H9 (cell line): ENCODE measurements around the gene ZNF423. TPM values are rescaled to one million over a fixed set of nuclear protein-coding genes. Genes with fewer than 3 reads are reported as not detected.

Experiments used
- DNase-seq: peaks from one replicate; pipeline ENCODE4 v3.0.0-alpha.2; 2017
- H2AFZ ChIP-seq: one replicate; pipeline ENCODE4 v1.6.1; 2013; ENCODE audit warnings: mild to moderate bottlenecking, low read length, control low read depth, moderate library complexity
- H2AK5ac ChIP-seq: 2 replicates; pipeline ENCODE4 v1.6.1; 2013; ENCODE audit warnings: low read length, control low read depth, mixed read lengths; ENCODE audit not compliant: insufficient read length
- H2BK120ac ChIP-seq: one replicate; pipeline ENCODE4 v1.6.1; 2013; ENCODE audit warnings: low read depth, mild to moderate bottlenecking, low read length, control low read depth, inconsistent platforms; ENCODE audit not compliant: poor library complexity, severe bottlenecking
- H2BK12ac ChIP-seq: 2 replicates; pipeline ENCODE4 v1.6.1; 2013; ENCODE audit warnings: low read length, control low read depth, mixed read lengths, low read depth; ENCODE audit not compliant: insufficient read length
- H2BK15ac ChIP-seq: 2 replicates; pipeline ENCODE4 v1.6.1; 2013; ENCODE audit warnings: low read depth, low read length, control low read depth
- H2BK20ac ChIP-seq: one replicate; pipeline ENCODE4 v1.6.1; 2013; ENCODE audit warnings: low read depth, mild to moderate bottlenecking, low read length, control low read depth, inconsistent platforms; ENCODE audit not compliant: poor library complexity, severe bottlenecking
- H2BK5ac ChIP-seq: 2 replicates; pipeline ENCODE4 v1.6.1; 2013; ENCODE audit warnings: low read length, control low read depth, mixed read lengths; ENCODE audit not compliant: insufficient read length
- H3K14ac ChIP-seq: 2 replicates; pipeline ENCODE4 v1.6.1; 2013; ENCODE audit warnings: low read length, control low read depth; ENCODE audit not compliant: insufficient read depth
- H3K18ac ChIP-seq: 2 replicates; pipeline ENCODE4 v1.6.1; 2013; ENCODE audit warnings: low read depth, mild to moderate bottlenecking, mixed read lengths, low read length, control low read depth; ENCODE audit not compliant: insufficient read length
- H3K23ac ChIP-seq: 2 replicates; pipeline ENCODE4 v1.6.1; 2013; ENCODE audit warnings: low read length, control low read depth, mixed read lengths, low read depth; ENCODE audit not compliant: insufficient read length
- H3K23me2 ChIP-seq: 2 replicates; pipeline ENCODE4 v1.6.1; 2013; ENCODE audit warnings: low read depth, mild to moderate bottlenecking, mixed read lengths, low read length, control low read depth; ENCODE audit not compliant: insufficient read length, poor library complexity, severe bottlenecking
- H3K27ac ChIP-seq: 2 replicates; pipeline ENCODE4 v1.5.1; 2013; ENCODE audit warnings: low read length, control low read depth, mixed read lengths, low read depth; ENCODE audit not compliant: insufficient read length
- H3K27me3 ChIP-seq: 2 replicates; pipeline ENCODE4 v1.6.1; 2013; ENCODE audit warnings: low read length, control low read depth, inconsistent platforms; ENCODE audit not compliant: insufficient read depth
- H3K4ac ChIP-seq: 2 replicates; pipeline ENCODE4 v1.6.1; 2013; ENCODE audit warnings: low read depth, mild to moderate bottlenecking, control low read depth, inconsistent platforms, low read length, moderate library complexity
- H3K4me1 ChIP-seq: 2 replicates; pipeline ENCODE4 v1.6.1; 2013; ENCODE audit warnings: low read length, control low read depth, inconsistent platforms; ENCODE audit not compliant: insufficient read depth
- H3K4me2 ChIP-seq: 2 replicates; pipeline ENCODE4 v1.6.1; 2013; ENCODE audit warnings: low read length, control low read depth, mixed read lengths; ENCODE audit not compliant: insufficient read length, insufficient read depth
- H3K56ac ChIP-seq: 2 replicates; pipeline ENCODE4 v1.6.1; 2013; ENCODE audit warnings: low read depth, mild to moderate bottlenecking, mixed read lengths, low read length, control low read depth; ENCODE audit not compliant: insufficient read length
- H3K79me1 ChIP-seq: 2 replicates; pipeline ENCODE4 v1.6.1; 2013; ENCODE audit warnings: low read depth, mild to moderate bottlenecking, moderate library complexity, low read length, control low read depth, inconsistent platforms; ENCODE audit not compliant: insufficient read depth, poor library complexity, severe bottlenecking
- H3K79me2 ChIP-seq: 2 replicates; pipeline ENCODE4 v1.6.1; 2013; ENCODE audit warnings: low read length, control low read depth, inconsistent platforms; ENCODE audit not compliant: insufficient read depth
- H3K9ac ChIP-seq: 2 replicates; pipeline ENCODE4 v1.6.1; 2013; ENCODE audit warnings: low read length, control low read depth, mixed read lengths; ENCODE audit not compliant: insufficient read length; ENCODE audit errors: extremely low read depth
- H3K9me3 ChIP-seq: one replicate; pipeline ENCODE4 v1.6.1; 2013; ENCODE audit warnings: low read depth, low read length, inconsistent platforms; ENCODE audit not compliant: control insufficient read depth
- H3T11ph ChIP-seq: one replicate; pipeline ENCODE4 v1.6.1; 2013; ENCODE audit warnings: mild to moderate bottlenecking, low read length, control low read depth, inconsistent platforms
- H4K20me1 ChIP-seq: one replicate; pipeline ENCODE4 v1.6.1; 2013; ENCODE audit not compliant: control insufficient read depth, insufficient read length, insufficient read depth
- H4K5ac ChIP-seq: 2 replicates; pipeline ENCODE4 v1.6.1; 2013; ENCODE audit warnings: low read depth, mild to moderate bottlenecking, mixed read lengths, low read length, control low read depth; ENCODE audit not compliant: insufficient read length
- H4K8ac ChIP-seq: replicated peaks from 2 replicates; pipeline ENCODE4 v1.6.1; 2013; ENCODE audit warnings: low read length, control low read depth, mixed read lengths, low read depth; ENCODE audit not compliant: insufficient read length
- H4K91ac ChIP-seq: 2 replicates; pipeline ENCODE4 v1.6.1; 2013; ENCODE audit warnings: low read depth, mild to moderate bottlenecking, moderate library complexity, mixed read lengths, low read length, control low read depth; ENCODE audit not compliant: insufficient read length
- H3K27ac Mint-ChIP-seq, 3 experiments: 2 replicates in 2 of 3; 3 replicates in 1 of 3; pipeline ENCODE4 v1.8.0; 2020 to 2021; ENCODE audit warnings: mixed read lengths in 3 of 3, mild to moderate bottlenecking in 1 of 3, moderate library complexity in 1 of 3
- H3K27me3 Mint-ChIP-seq: 2 replicates; pipeline ENCODE4 v1.8.0; 2021; ENCODE audit warnings: low read depth, mild to moderate bottlenecking, moderate library complexity, mixed read lengths
- H3K36me3 Mint-ChIP-seq, 3 experiments: 2 replicates in 2 of 3; 3 replicates in 1 of 3; pipeline ENCODE4 v1.8.0; 2020 to 2021; ENCODE audit warnings: low read depth in 3 of 3, mixed read lengths in 3 of 3; ENCODE audit not compliant: insufficient read depth in 1 of 3
- H3K4me1 Mint-ChIP-seq, 2 experiments: 2 replicates each; pipeline ENCODE4 v1.8.0; 2020; ENCODE audit warnings: mixed read lengths in 2 of 2
- H3K4me3 Mint-ChIP-seq, 2 experiments: 2 replicates in 1 of 2; 3 replicates in 1 of 2; pipeline ENCODE4 v1.8.0; 2020 to 2021; ENCODE audit warnings: mild to moderate bottlenecking in 2 of 2, mixed read lengths in 2 of 2, moderate library complexity in 1 of 2
- H3K9me3 Mint-ChIP-seq, 2 experiments: 2 replicates in 1 of 2; 3 replicates in 1 of 2; pipeline ENCODE4 v1.8.0; 2020; ENCODE audit warnings: mild to moderate bottlenecking in 2 of 2, mixed read lengths in 2 of 2, moderate library complexity in 1 of 2
- CTCF ChIP-seq: fragments of 200-600 bp; sonication (generic); conservative IDR thresholded peaks from 3 replicates; pipeline ENCODE4 v1.8.0; 2021; ENCODE audit warnings: antibody characterized with exemption, mild to moderate bottlenecking
- WGBS: extraction: QIAGEN DNeasy Blood & Tissue Kit; methylation state at CpG from one replicate; pipeline ENCODE4 v1.1.7; 2013; ENCODE audit warnings: missing lambda C conversion rate, low lambda C conversion rate, mixed read lengths; ENCODE audit not compliant: insufficient read length; ENCODE audit errors: extremely low coverage; 5-methylcytosine and 5-hydroxymethylcytosine counted together
- total RNA-seq: library from RNA; stranded (reverse); gene quantifications from 2 replicates; pipeline ENCODE4 v1.2.1, GENCODE V29; 2021

ZNF423 gene
- total RNA-seq, 1 experiment from 2014 or later, result 51.5 TPM

GRCh38 chr16:49521734-49522325, 334.1 kb downstream of the ZNF423 start:
- Mint-ChIP-seq H3K27me3 (no peaks in the 10 kb centered on the region), H3K4me1 (peaks cover 6 to 7% of the 10 kb centered on the region in 2 experiments), H3K36me3 (peaks cover 9 to 26% (median 14%) of the 10 kb centered on the region in 3 experiments; a peak in 6 of 7 replicates), H3K4me3 (no peak overlapping the region), H3K27ac (peak overlapping the region in 2 of 3 experiments; percentile 29 to 83; a peak in 3 of 7 replicates), H3K9me3 (no peaks in the 10 kb centered on the region)
- no peak for TF ChIP-seq CTCF
- no peak overlapping the region for H3K23ac ChIP-seq
- no peak overlapping the region for H4K8ac ChIP-seq
- H2BK20ac ChIP-seq, result no peak overlapping the region
- H3K56ac ChIP-seq, result no peak overlapping the region
- no peak overlapping the region for H3K27ac ChIP-seq
- no peak overlapping the region for H4K91ac ChIP-seq
- no peak overlapping the region for H2AK5ac ChIP-seq
- no peaks in the 10 kb centered on the region for H3K79me1 ChIP-seq
- H3K4me1 ChIP-seq, result no peaks in the 10 kb centered on the region
- no peak overlapping the region for H3K14ac ChIP-seq
- H2BK12ac ChIP-seq, result no peak overlapping the region
- no peak for DNase-seq
- H3K9me3 ChIP-seq, result no peaks in the 10 kb centered on the region
- H3K4ac ChIP-seq, result no peak overlapping the region
- H4K20me1 ChIP-seq, result no peaks in the 10 kb centered on the region
- no peaks in the 10 kb centered on the region for H3K23me2 ChIP-seq
- no peaks in the 10 kb centered on the region for H3K79me2 ChIP-seq
- no peak overlapping the region for H3K18ac ChIP-seq
- H4K5ac ChIP-seq, result no peak overlapping the region
- H2BK120ac ChIP-seq, result no peak overlapping the region
- H3K4me2 ChIP-seq, result no peak overlapping the region
- no CpG with 5 or more reads among the region's 7 CpGs for WGBS
- no peak overlapping the region for H2BK5ac ChIP-seq
- no peak overlapping the region for H3K9ac ChIP-seq
- H2AFZ ChIP-seq, result no peak overlapping the region
- no peak overlapping the region for H2BK15ac ChIP-seq
- no peaks in the 10 kb centered on the region for H3K27me3 ChIP-seq
- H3T11ph ChIP-seq, result no peak overlapping the region
